ENCODE measurements around the gene ANO4. TPM values are rescaled to one million over a fixed set of nuclear protein-coding genes. Genes with fewer than 3 reads are reported as not detected.

The ANO4 gene
- 0.13 and 0.21 TPM in 2 replicates for total RNA-seq

DNA sequence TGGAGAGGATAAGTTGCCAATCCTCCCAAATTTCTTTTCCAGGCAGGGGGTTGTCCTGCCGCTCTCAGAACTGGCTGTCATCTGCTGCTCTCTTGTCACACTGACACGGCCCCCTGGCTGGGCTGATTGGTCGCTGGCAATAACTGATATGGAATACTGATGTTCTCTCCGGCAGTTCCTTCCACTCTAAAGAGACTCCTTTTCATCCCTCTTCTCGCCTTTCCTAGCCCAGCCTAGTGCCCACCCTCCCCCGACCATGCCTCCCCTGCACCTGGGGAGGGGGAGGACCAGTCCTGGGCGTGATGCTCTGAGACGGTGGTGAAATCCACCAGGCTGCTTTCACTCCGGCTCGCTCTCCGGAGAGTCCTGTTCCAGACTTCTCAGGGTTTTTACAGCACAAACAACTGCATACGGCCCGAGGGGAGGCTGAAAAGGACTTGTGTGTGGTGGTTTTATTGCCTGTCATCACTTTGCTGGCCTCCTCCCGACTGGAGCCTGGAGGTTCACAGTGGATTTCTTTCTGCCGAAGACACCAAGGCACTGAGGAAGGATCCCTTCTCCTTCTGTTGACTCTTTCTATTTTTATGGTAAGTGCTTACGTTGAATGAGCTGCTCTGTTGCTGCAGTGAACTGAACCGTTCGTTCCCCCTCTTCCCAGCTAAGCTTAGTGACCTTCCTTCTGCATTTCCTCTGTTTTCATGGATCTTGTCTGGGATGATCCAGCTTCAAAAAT lies at the start of gene ANO4:
Gene ANO4, plus strand, starts transcription at position 336 of the 733 bp plus-strand sequence. CDS start 107,010 bp downstream, outside the sequence.
- no peak for DNase-seq (ENCODE audit: low read depth)

DNA sequence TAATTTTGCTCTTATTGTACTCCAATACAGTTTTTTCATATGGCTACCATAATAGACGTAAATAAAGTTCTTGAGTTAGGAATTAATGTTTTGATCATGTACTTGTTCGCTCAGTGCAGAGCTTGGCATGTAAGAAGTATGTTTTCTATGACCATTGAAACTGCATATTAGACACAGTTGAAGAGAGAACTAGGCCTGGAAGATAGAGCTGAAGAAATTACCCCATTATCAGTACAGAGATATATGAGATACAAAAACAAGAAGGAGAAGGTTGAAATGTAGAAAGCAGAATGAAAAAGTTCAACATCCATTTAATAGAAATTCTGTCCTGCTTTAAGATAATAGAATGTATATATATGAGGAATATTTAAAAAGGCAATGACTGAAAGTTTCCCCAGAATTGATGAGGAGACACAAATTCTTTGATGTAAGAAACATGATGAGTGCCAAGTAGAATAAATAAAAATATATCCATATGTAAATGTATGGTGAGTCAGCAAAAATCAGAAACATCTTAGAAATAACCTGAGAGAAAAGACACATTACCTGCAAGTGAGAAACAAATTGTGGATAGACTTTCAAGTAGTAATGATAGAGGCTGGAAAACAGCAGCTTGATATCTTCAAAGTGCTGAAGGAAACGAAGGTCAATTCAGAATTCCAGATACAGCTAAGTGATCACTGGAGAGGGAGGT lies 49.1 kb upstream of the ANO4 start:
- H3K27me3 ChIP-seq (ENCODE audit: control insufficient read depth, insufficient read depth, low read length) = no peaks in the 10 kb centered on the region
- TF ChIP-seq, protein P1, sequence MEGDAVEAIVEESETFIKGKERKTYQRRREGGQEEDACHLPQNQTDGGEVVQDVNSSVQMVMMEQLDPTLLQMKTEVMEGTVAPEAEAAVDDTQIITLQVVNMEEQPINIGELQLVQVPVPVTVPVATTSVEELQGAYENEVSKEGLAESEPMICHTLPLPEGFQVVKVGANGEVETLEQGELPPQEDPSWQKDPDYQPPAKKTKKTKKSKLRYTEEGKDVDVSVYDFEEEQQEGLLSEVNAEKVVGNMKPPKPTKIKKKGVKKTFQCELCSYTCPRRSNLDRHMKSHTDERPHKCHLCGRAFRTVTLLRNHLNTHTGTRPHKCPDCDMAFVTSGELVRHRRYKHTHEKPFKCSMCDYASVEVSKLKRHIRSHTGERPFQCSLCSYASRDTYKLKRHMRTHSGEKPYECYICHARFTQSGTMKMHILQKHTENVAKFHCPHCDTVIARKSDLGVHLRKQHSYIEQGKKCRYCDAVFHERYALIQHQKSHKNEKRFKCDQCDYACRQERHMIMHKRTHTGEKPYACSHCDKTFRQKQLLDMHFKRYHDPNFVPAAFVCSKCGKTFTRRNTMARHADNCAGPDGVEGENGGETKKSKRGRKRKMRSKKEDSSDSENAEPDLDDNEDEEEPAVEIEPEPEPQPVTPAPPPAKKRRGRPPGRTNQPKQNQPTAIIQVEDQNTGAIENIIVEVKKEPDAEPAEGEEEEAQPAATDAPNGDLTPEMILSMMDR (IDR thresholded peaks at IDR 0.05; ENCODE audit: insufficient read depth, low read length, poor library complexity, severe bottlenecking) = no peak
- DNase-seq (ENCODE audit: low read depth) = no peak
- no peak overlapping the region for H3K4me3 ChIP-seq (ENCODE audit: low read depth, low read length)
- no peaks in the 10 kb centered on the region for H3K36me3 ChIP-seq (ENCODE audit: control insufficient read depth, insufficient read depth, low read length)

More for the DNA sequence above, at the start of gene ANO4:
- TF ChIP-seq, protein P1 (IDR thresholded peaks at IDR 0.05; ENCODE audit: insufficient read depth, low read length, poor library complexity, severe bottlenecking) = no peak
- H3K36me3 ChIP-seq (ENCODE audit: control insufficient read depth, insufficient read depth, low read length) = no peaks in the 10 kb centered on the region
- peaks cover 13% of the 10 kb centered on the region for H3K27me3 ChIP-seq (ENCODE audit: control insufficient read depth, insufficient read depth, low read length)
- H3K4me3 ChIP-seq (ENCODE audit: low read depth, low read length) = no peak within 1 kb of the TSS

DNA sequence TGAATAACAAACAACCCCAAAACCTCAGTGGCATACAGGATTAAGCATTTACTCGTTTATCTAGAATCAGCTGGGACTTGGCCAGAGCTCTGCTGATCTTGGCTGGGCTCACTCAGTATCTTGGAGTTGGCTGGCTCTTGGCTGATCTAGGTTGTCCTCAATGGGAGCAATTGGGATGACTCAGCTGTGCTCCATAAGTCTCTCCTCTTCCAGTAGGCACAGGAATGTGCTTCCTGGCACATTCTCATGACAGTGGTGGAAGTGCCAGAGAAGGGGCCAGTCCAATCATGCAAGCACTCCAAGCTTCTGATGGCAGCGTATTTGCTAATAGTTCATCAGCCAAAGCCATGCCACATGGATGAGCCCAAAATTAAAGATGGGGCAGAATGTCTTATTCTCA lies 41.7 kb upstream of the ANO4 start:
- H3K36me3 ChIP-seq (ENCODE audit: control insufficient read depth, insufficient read depth, low read length) = no peaks in the 10 kb centered on the region
- TF ChIP-seq, protein P1 (IDR thresholded peaks at IDR 0.05; ENCODE audit: insufficient read depth, low read length, poor library complexity, severe bottlenecking) = no peak
- no peak overlapping the region for H3K4me3 ChIP-seq (ENCODE audit: low read depth, low read length)
- DNase-seq (ENCODE audit: low read depth) = no peak
- no peaks in the 10 kb centered on the region for H3K27me3 ChIP-seq (ENCODE audit: control insufficient read depth, insufficient read depth, low read length)

DNA sequence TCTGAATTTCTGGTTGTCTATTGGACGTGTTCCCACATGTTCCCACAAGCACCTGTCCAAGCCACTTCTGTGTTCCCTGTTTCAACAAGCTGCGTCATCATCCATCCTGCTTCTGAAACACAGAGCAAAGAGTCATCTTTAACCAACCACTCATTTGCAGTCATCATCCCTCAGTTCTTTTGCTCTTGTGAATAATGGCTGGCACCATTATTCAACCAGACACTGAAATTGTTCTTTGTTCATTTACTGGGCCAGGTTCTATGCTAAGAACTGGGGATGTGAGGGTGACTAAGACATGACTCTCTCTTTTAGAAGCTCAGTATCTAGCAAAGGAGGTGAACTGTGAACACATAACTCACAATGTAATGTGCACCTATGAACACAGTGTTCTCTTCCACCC lies 40.7 kb upstream of the ANO4 start:
- Histone ChIP-seq H3K27me3 (ENCODE audit: control insufficient read depth, insufficient read depth, low read length) (no peaks in the 10 kb centered on the region), H3K4me3 (ENCODE audit: low read depth, low read length) (no peak overlapping the region), H3K36me3 (ENCODE audit: control insufficient read depth, insufficient read depth, low read length) (no peaks in the 10 kb centered on the region)
- TF ChIP-seq, protein P1 (IDR thresholded peaks at IDR 0.05; ENCODE audit: insufficient read depth, low read length, poor library complexity, severe bottlenecking) = no peak
- DNase-seq (ENCODE audit: low read depth) = no peak

DNA sequence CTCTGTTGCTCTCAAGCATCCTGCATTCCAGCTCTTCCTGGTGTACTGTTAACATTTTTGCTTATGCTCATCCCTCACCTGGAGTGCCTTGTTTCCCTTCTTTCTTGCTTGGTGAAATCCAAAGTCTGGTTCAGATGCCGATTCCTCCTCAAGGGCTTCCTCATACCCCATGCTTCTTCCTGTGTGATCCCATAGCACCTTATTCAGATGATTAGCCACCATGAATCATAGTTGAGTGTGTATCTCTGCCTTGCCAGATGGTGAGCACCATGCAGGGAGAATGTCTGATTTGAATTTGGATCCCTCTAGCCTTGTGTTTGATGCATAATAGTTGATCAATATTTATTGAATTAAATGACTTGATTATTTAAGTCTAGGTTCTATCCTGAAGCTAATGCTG lies 39.4 kb upstream of the ANO4 start:
- no peak for DNase-seq (ENCODE audit: low read depth)
- H3K4me3 ChIP-seq (ENCODE audit: low read depth, low read length) = no peak overlapping the region
- H3K36me3 ChIP-seq (ENCODE audit: control insufficient read depth, insufficient read depth, low read length) = no peaks in the 10 kb centered on the region
- H3K27me3 ChIP-seq (ENCODE audit: control insufficient read depth, insufficient read depth, low read length) = no peaks in the 10 kb centered on the region
- TF ChIP-seq, protein P1 (IDR thresholded peaks at IDR 0.05; ENCODE audit: insufficient read depth, low read length, poor library complexity, severe bottlenecking) = no peak
